Mesothelial cell of epicardium (in vitro differentiated cells): ENCODE results near the gene TM9SF3. TPM values are rescaled to one million over a fixed set of nuclear protein-coding genes. Genes with fewer than 3 reads are reported as not detected.
"Not testable (repeated sequence)": the region's sequence is repeated elsewhere in the genome, so short reads cannot be mapped to it uniquely, and the experiment has no call there.

Experiments used
- DNase-seq, 2 experiments: peaks; one replicate each; pipeline ENCODE4 v3.0.0; 2021; ENCODE audit warnings: low spot score in 2 of 2; ENCODE audit not compliant: unreplicated experiment in 2 of 2
- H3K27ac Mint-ChIP-seq: 2 replicates; pipeline ENCODE4 v1.8.0; 2021; ENCODE audit warnings: mixed read lengths
- H3K27me3 Mint-ChIP-seq: 2 replicates; pipeline ENCODE4 v1.8.0; 2021; ENCODE audit warnings: low read depth, mixed read lengths
- H3K36me3 Mint-ChIP-seq: 2 replicates; pipeline ENCODE4 v1.8.0; 2021; ENCODE audit warnings: mixed read lengths
- H3K4me1 Mint-ChIP-seq: 2 replicates; pipeline ENCODE4 v1.8.0; 2021; ENCODE audit warnings: mixed read lengths
- H3K4me3 Mint-ChIP-seq: 2 replicates; pipeline ENCODE4 v1.8.0; 2021; ENCODE audit warnings: mild to moderate bottlenecking, moderate library complexity, mixed read lengths
- H3K9me3 Mint-ChIP-seq: 2 replicates; pipeline ENCODE4 v1.8.0; 2021; ENCODE audit warnings: mixed read lengths
- CTCF ChIP-seq: fragments of 200-600 bp; sonication (generic); IDR thresholded peaks from one replicate; pipeline ENCODE4 v1.5.0; 2021; ENCODE audit warnings: antibody characterized with exemption; ENCODE audit not compliant: unreplicated experiment
- total RNA-seq: library from RNA; stranded (reverse); gene quantifications from 3 replicates; pipeline ENCODE4 v1.2.1, GENCODE V29; 2021

TM9SF3 gene
- total RNA-seq, 1 donor from 2014 or later = 144 TPM

- peak overlapping the region; percentile 59 for H3K27ac Mint-ChIP-seq
- peaks cover 33% of the 10 kb centered on the region for H3K4me1 Mint-ChIP-seq
- H3K36me3 Mint-ChIP-seq = peaks cover 10% of the 10 kb centered on the region
- no peak for DNase-seq
- H3K4me3 Mint-ChIP-seq = no peak overlapping the region
- H3K27me3 Mint-ChIP-seq = no peaks in the 10 kb centered on the region
- peaks cover 3% of the 10 kb centered on the region for H3K9me3 Mint-ChIP-seq
- no peak for TF ChIP-seq CTCF
Measured at GRCh38 chr10:96579133-96579532, 7.7 kb downstream of the TM9SF3 start.

GRCh38 chr10:96578633-96579032 lies 8.2 kb downstream of the TM9SF3 start:
- peaks cover 15% of the 10 kb centered on the region for H3K36me3 Mint-ChIP-seq
- H3K9me3 Mint-ChIP-seq = peaks cover 3% of the 10 kb centered on the region
- DNase-seq = no peak
- H3K27me3 Mint-ChIP-seq = no peaks in the 10 kb centered on the region
- no peak for TF ChIP-seq CTCF
- no peak overlapping the region for H3K4me3 Mint-ChIP-seq
- H3K4me1 Mint-ChIP-seq = peaks cover 29% of the 10 kb centered on the region
- H3K27ac Mint-ChIP-seq = peak overlapping the region; percentile 59

GRCh38 chr10:96578022-96578421 lies 8.8 kb downstream of the TM9SF3 start:
- peaks cover 3% of the 10 kb centered on the region for H3K9me3 Mint-ChIP-seq
- peaks cover 19% of the 10 kb centered on the region for H3K36me3 Mint-ChIP-seq
- no peak for DNase-seq
- H3K27ac Mint-ChIP-seq = no peak overlapping the region
- no peaks in the 10 kb centered on the region for H3K27me3 Mint-ChIP-seq
- no peak for TF ChIP-seq CTCF
- no peak overlapping the region for H3K4me3 Mint-ChIP-seq
- H3K4me1 Mint-ChIP-seq = peaks cover 27% of the 10 kb centered on the region

GRCh38 chr10:96577069-96577468 lies 9.7 kb downstream of the TM9SF3 start:
- no peak for TF ChIP-seq CTCF
- Mint-ChIP-seq H3K36me3 (peaks cover 21% of the 10 kb centered on the region), H3K4me3 (no peak overlapping the region), H3K27me3 (no peaks in the 10 kb centered on the region), H3K27ac (no peak overlapping the region), H3K9me3 (peaks cover 3% of the 10 kb centered on the region), H3K4me1 (peaks cover 27% of the 10 kb centered on the region)
- no peak for DNase-seq

GRCh38 chr10:96576277-96576980 lies 10.4 kb downstream of the TM9SF3 start:
- Mint-ChIP-seq H3K4me3 (no peak overlapping the region), H3K9me3 (peaks cover 3% of the 10 kb centered on the region), H3K36me3 (peaks cover 21% of the 10 kb centered on the region), H3K27ac (peak overlapping the region; percentile 5), H3K27me3 (no peaks in the 10 kb centered on the region), H3K4me1 (peaks cover 20% of the 10 kb centered on the region)
- DNase-seq = no peak
- no peak for TF ChIP-seq CTCF

GRCh38 chr10:96574564-96574963 lies 12.2 kb downstream of the TM9SF3 start:
- DNase-seq, H3K27me3 Mint-ChIP-seq, H3K9me3 Mint-ChIP-seq, H3K4me1 Mint-ChIP-seq, H3K27ac Mint-ChIP-seq, H3K4me3 Mint-ChIP-seq: not testable (repeated sequence)
- peaks cover 19% of the 10 kb centered on the region for H3K36me3 Mint-ChIP-seq
